Uterus (tissue), 4 donors: ENCODE data around the gene PRPS1. TPM values are rescaled to one million over a fixed set of nuclear protein-coding genes. Genes with fewer than 3 reads are reported as not detected.

ENCODE experiments used
- DNase-seq, 2 donors: peaks; one replicate each; pipeline ENCODE4 v3.0.0-alpha.2; 2019 to 2020
- H3K27ac ChIP-seq, 2 donors: fragments of 200-600 bp; sonication (generic); 1 replicate in 1 of 2; 2 replicates in 1 of 2; pipeline ENCODE4 v1.5.1; 2016 to 2018
- H3K27me3 ChIP-seq, 2 donors: fragments of 200-600 bp; sonication (generic); one replicate each; pipeline ENCODE4 v1.5.1; 2018 to 2019; ENCODE audit warnings: control low read depth in 1 of 2
- H3K36me3 ChIP-seq, 2 donors: fragments of 200-600 bp; sonication (generic); one replicate each; pipeline ENCODE4 v1.5.1; 2019; ENCODE audit warnings: control low read depth in 1 of 2
- H3K4me1 ChIP-seq, 2 donors: fragments of 200-600 bp; sonication (generic); one replicate each; pipeline ENCODE4 v1.5.1; 2018 to 2019; ENCODE audit warnings: control low read depth in 1 of 2
- H3K4me3 ChIP-seq, 2 donors: fragments of 200-600 bp; sonication (generic); 1 replicate in 1 of 2; 2 replicates in 1 of 2; pipeline ENCODE4 v1.5.1; 2018 to 2019; ENCODE audit warnings: mild to moderate bottlenecking in 1 of 2
- H3K9me3 ChIP-seq, 2 donors: fragments of 200-600 bp; sonication (generic); one replicate each; pipeline ENCODE4 v1.5.1; 2019; ENCODE audit warnings: control low read depth in 1 of 2
- CTCF ChIP-seq, 4 experiments: fragments of 200-600 bp in 2 of 4; fragments of 450-650 bp in 2 of 4; sonication (generic) in 2 of 4; IDR thresholded peaks; one replicate each; pipeline ENCODE4 v1.5.1; 2016 to 2019; ENCODE audit warnings: antibody characterized with exemption in 4 of 4, mild to moderate bottlenecking in 2 of 4, moderate library complexity in 1 of 4
- POLR2A ChIP-seq, 2 donors: fragments of 450-650 bp; IDR thresholded peaks; one replicate each; pipeline ENCODE4 v1.6.1; 2016; ENCODE audit warnings: antibody characterized with exemption in 2 of 2, mild to moderate bottlenecking in 1 of 2, moderate library complexity in 1 of 2
- intact Hi-C: fragments of 100-400 bp; cut with DNase I; formaldehyde crosslinking; loops from one replicate; pipeline ENCODE4 v1.15.1; 2023; ENCODE audit warnings: low total_unique reads
- total RNA-seq, 4 donors: library from RNA; depleted of rRNA in 3 of 4; stranded (reverse); fragments of >200 nt in 3 of 4; gene quantifications; one replicate each; pipeline versions ENCODE4 v1.1.0 to v1.2.4, GENCODE V29; 2014 to 2023
- donor health status: DM: yes; HTN: yes; CAD: no.

PRPS1 gene
- total RNA-seq, 4 donors from 2014 or later, result 20.0 to 34.1 (median 32.2) TPM

DNA sequence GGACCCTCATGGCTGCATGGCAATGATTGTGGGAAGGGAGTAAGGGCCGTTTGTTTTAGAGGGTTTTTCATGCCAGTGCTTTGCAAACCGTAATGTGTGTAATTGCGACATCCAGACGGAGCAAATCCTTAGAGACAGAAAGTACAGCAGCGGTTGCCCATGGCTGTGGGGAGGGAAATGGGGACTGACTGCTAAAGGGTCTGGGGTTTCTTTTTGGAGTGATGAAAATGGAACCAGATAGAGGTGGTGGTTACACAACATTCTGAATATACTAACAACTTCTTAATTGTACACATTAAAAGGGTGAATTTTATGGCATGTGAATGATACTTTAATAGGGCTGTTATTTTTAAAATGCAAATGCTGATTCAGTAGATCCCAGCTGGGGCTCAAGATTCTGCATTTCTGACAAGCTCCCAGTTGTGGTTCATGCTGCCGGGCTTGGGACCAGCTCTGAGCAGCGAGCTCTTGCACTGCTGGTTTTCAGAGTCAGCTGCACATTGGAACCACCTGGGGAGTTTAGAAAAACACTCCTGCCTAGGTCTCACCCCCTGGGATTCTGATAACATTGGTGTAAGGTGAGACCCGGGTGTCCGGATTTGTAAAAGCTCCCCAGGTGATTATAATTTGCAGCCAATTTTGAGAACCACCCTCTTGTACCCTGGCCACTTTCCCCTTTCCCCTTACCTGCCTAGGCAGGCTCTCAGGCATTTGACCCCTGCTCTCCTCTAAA, 47.7 kb downstream of the PRPS1 start:
- Histone ChIP-seq H3K36me3 (no peaks in the 10 kb centered on the region), H3K27ac (peak overlapping the region; percentile 94), H3K4me3 (peak overlapping the region; percentile 52 to 63), H3K27me3 (no peaks in the 10 kb centered on the region), H3K4me1 (peaks cover 0 to 6% of the 10 kb centered on the region in 2 donors), H3K9me3 (no peaks in the 10 kb centered on the region)
- intact Hi-C loops, result loop anchor here (2.0 kb wide), 1 partner anchor 41 kb away; no protein-coding TSS in a partner anchor
- peak; percentile 45 to 60 for DNase-seq
- TF ChIP-seq POLR2A (IDR thresholded peaks at IDR 0.05) (no peak), CTCF (IDR thresholded peaks at IDR 0.05) (no peak)

- Histone ChIP-seq H3K36me3 (no peaks in the 10 kb centered on the region), H3K27ac (peak overlapping the region; percentile 94), H3K27me3 (no peaks in the 10 kb centered on the region), H3K4me1 (peaks cover 0 to 6% of the 10 kb centered on the region in 2 donors), H3K4me3 (peak overlapping the region; percentile 52 to 63), H3K9me3 (no peaks in the 10 kb centered on the region)
- peak; percentile 84 to 87 for DNase-seq
- TF ChIP-seq CTCF (IDR thresholded peaks at IDR 0.05), result no peak
- peak; percentile 41 to 74 for TF ChIP-seq POLR2A (IDR thresholded peaks at IDR 0.05)
- intact Hi-C loops, result loop anchor here (2.0 kb wide), 1 partner anchor 40 kb away; no protein-coding TSS in a partner anchor
These were observed 48.5 kb downstream of the PRPS1 start for GRCh38 chrX:107676559-107677378.

GRCh38 chrX:107677501-107677901, 49.2 kb downstream of the PRPS1 start:
- intact Hi-C loops, result loop anchor here (2.0 kb wide), 1 partner anchor 39 kb away; no protein-coding TSS in a partner anchor
- H3K36me3 ChIP-seq, result no peaks in the 10 kb centered on the region
- peak overlapping the region in 1 of 2 donors; percentile 27 for H3K4me3 ChIP-seq
- TF ChIP-seq CTCF (IDR thresholded peaks at IDR 0.05), result no peak
- TF ChIP-seq POLR2A (IDR thresholded peaks at IDR 0.05), result no peak
- H3K27me3 ChIP-seq, result no peaks in the 10 kb centered on the region
- H3K27ac ChIP-seq, result peak overlapping the region; percentile 94
- peaks cover 0 to 6% of the 10 kb centered on the region in 2 donors for H3K4me1 ChIP-seq
- no peaks in the 10 kb centered on the region for H3K9me3 ChIP-seq
- DNase-seq, result no peak

DNA sequence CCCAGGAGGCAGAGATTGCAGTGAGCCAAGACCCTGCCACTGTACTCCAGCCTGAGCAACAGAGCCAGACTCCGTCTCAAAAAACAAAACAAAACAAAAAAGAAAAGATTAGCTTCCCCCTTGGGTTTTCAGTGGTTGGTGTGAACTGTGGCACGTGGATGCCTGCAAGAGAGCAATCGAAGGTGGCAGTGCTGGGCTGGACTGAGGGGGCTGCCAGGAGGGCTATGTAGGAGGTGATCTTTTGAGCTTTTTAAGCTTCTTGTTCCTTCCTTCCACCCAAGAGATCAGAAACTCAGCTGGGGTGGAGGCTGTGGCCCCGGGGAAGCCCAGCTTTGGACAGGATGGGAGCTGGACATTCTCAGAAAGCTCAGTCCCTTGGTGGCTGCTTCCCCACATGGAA, 49.6 kb downstream of the PRPS1 start:
- Histone ChIP-seq H3K27me3 (no peaks in the 10 kb centered on the region), H3K9me3 (no peaks in the 10 kb centered on the region)
- intact Hi-C loops, result loop anchor here (2.0 kb wide), 1 partner anchor 39 kb away; no protein-coding TSS in a partner anchor

More for the DNA sequence above, 49.6 kb downstream of the PRPS1 start:
- Histone ChIP-seq H3K36me3 (no peaks in the 10 kb centered on the region), H3K4me1 (peaks cover 0 to 10% of the 10 kb centered on the region in 2 donors), H3K4me3 (no peak overlapping the region), H3K27ac (peak overlapping the region; percentile 94)
- no peak for DNase-seq
- no peak for TF ChIP-seq POLR2A (IDR thresholded peaks at IDR 0.05)
- TF ChIP-seq CTCF (IDR thresholded peaks at IDR 0.05), result no peak
